Activated effector memory CD4-positive, alpha-beta T cell treated with anti-CD3 and anti-CD28 coated beads, Interleukin-2, amount 50 U/mL, for 16 hours (primary cell): ENCODE measurements around the gene TTBK1.
A peak's percentile ranks its signal among the peaks of the same experiment; 100 is the strongest.

Source experiments
- DNase-seq: peaks from one replicate; pipeline ENCODE4 v3.0.0-alpha.2; 2020

Gene TTBK1

GRCh38 chr6:43307451-43308100 is 64.3 kb downstream of the TTBK1 start:
- DNase-seq, result peak; percentile 61

GRCh38 chr6:43308101-43308989 is 65.1 kb downstream of the TTBK1 start, which contains the start of gene CRIP3:
TSS of gene CRIP3 (minus strand) at chr6:43308826. CDS start at chr6:43308792, 34 bp downstream.
- peak; percentile 83 for DNase-seq

GRCh38 chr6:43308990-43309477 is 65.8 kb downstream of the TTBK1 start:
- DNase-seq, result no peak

- no peak for DNase-seq
Observed at GRCh38 chr6:43310134-43310533, 66.9 kb downstream of the TTBK1 start.

GRCh38 chr6:43310624-43311023 is 67.3 kb downstream of the TTBK1 start:
- no peak for DNase-seq

GRCh38 chr6:43311666-43312065 is 68.4 kb downstream of the TTBK1 start:
- DNase-seq, result no peak

GRCh38 chr6:43313813-43314212 is 70.5 kb downstream of the TTBK1 start:
- DNase-seq, result no peak

DNA sequence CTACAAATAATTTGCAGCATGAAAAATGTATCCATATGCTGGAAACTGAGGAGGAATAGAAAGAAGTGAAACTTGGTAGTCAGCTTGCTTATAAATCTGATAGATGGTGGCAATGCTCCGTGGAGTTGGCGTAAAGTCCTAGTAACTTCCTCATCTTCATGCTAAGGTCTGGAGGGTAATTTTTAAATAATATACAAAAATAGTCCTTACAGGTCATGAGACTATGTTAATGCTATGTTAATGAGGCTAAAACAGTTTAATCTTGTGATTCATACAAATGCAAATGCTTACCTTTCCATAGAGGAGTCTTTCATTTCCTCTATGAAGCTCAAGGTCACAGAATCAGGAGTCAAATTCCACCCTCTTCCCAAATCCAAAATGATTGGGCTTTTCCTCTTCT is 74.7 kb downstream of the TTBK1 start:
- no peak for DNase-seq

DNA sequence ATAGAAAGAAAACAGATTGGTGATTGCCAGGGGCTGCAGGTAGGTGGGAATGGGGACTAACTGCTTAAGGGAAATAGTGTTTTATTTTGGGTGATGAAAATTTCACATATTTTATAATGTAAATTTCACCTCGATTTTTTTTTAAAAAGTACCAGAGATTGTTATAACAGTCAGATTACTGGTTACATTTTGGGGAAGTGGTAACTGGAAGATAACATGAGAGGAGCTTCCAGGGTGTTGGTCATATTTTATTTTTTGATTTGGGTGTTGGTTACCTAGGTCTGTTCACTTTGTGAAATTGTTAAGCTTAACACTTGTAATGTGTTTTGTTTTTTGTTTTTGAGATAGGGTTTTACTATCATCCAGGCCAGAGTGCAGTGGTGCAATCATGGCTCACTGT is 82.6 kb downstream of the TTBK1 start:
- no peak for DNase-seq

DNA sequence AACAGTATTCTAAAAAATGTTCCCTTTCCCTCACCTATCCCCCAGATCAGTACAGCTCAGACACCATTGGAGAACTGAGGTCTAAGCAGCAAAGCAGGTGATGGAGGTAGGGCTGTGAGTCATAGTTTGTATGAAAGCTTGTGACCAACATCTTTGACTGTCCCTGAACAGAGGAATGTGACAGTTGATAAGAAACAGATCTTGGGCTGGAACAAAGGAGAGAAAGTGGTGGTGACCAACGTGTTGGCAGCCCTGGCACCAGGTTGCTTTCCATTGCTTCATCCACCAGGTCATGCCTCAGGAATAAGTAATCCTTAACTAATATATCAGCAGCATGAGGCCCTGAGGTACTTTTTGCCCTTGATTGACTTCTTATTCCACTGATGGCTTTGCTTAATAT is 85.2 kb downstream of the TTBK1 start:
- no peak for DNase-seq

DNA sequence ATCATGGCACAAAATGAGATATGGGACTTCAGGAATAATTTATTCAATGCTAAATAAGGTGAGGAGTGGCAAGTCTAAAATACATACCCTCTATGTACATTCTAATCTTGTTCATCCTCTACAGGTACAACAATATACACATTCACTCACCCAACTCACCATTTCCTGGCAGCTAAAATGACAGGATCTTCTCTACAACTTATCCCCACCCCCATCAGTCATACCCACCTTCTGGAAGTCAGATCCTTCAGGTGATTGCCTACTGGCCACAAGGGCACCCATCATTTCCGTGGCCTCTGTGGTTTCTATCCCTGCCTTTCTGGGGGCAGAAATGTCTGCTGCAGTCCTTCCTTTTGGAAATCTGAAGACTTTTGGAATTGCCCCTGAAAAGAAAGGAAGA is 88.2 kb downstream of the TTBK1 start:
- DNase-seq, result no peak

GRCh38 chr6:43331891-43332290 is 88.6 kb downstream of the TTBK1 start:
- DNase-seq, result no peak

DNA sequence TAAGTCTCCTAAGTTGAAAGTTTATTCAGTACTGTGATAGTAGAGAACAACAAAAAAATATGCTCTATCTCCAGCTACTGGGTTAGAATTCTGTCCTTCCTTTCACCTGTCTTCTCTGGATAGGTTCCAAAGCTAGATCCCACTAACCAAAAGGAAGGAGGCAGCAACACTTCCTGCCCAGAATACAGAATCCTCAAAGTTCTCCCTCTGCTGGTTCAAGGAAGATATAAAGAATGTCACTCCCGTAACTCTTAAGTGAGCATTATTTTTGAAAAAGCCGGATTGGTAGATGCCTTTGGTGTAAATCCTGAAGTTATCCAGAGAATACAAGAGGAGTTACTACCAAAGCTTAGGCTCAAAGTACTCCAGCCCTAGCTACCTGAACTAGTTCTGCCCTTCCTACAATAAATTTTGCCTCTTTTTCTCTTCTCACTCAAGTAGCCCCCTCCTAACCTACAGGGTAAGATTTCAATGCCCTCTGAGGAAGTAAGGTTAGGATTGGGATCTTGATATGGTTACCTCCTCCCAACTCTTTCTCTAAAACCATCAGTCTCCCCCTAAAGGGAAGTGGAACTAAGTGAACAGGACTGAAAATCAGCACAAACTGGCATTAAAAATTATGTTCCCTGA is 91.3 kb downstream of the TTBK1 start:
- DNase-seq, result no peak

DNA sequence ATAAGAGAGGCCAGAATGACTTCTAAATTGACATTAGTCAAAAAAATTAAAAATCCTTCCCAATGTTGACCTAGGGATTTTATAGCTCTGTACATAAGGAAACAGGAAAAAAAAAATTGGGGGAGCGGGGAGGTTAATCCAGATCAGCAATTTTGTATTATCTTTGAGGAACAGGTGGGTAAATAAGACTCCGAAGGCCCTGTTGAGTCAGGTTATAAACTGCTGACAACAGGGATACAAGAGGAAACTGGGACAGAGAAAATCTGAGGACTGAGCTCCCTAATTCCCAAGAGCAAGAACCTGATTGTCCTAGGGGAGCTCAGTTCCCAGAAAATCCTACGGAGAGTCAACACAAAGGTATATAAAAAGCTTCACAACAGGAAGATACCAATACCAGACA is 92.2 kb downstream of the TTBK1 start:
- no peak for DNase-seq

DNA sequence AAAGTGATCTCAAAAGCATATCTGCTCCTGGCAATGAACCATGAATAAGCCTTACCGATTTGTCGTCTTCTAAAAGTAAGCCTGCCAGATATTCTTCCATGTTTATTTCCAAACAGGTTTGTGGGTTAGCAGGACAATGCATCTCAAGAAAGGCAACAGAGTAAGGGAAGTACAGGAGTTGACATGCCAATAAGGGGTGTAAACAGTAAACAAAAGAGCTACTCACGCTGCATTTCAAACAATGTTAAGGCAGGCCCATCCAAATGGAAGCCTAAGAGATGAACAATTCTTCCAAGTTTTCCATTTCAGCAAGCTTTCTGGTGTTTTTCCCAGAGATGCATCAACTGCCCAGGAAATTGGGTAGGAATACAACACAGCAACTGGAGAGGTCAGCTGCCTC is 93.1 kb downstream of the TTBK1 start:
- no peak for DNase-seq
